ENCODE data around the gene SLU7.

SLU7 gene

GRCh38 chr5:160369990-160370712 is 48.7 kb downstream of the SLU7 start, which contains the start of gene C1QTNF2:
Gene C1QTNF2, minus strand, starts transcription at chr5:160370626. Its CDS starts 15,615 bp downstream, at chr5:160355011.
- no peak for DNase-seq (ENCODE audit: low read depth in 4 of 4, low spot score in 1 of 4)

DNA sequence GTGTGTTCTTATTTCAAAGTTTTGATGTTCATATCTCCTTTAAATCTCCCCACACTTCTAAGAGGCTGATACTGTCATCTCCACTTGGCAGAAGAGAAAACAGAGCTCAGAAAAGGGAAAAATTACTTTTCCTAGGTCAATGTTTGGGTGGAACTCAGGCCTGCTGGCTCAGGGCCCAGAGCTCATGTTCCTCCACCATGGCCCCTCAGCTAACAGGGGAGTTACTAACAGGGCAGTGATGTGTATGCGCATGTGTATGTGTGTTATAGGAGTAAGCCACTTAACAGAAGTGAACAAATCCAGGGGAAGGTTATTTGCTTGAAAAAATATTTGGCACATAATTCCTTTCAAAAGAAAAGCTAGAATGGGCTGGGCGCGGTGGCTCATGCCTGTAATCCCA is 51.0 kb downstream of the SLU7 start:
- no peak for DNase-seq (ENCODE audit: low read depth in 4 of 4, low spot score in 1 of 4)

DNA sequence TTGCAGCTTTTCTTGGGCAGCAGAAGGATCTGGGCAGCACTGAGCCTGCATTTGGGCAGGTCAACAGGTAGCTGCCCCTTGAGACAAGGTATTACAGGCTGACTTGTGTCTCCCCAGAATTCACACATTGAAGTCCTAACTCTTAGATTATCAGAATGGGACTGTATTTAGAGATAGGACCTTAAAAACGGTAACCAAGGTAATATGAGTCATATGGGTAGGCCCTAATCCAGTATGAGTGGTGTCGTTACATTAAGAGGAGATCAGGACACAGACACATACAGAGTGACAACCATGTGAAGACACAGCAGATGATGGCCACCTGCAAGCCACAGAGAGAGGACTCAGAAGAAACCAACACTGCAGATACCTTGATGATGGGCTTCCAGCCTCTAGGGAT is 51.6 kb downstream of the SLU7 start:
- no peak for DNase-seq (ENCODE audit: low read depth in 4 of 4, low spot score in 1 of 4)

GRCh38 chr5:160366230-160366629 is 52.7 kb downstream of the SLU7 start:
- no peak for DNase-seq (ENCODE audit: low read depth in 4 of 4, low spot score in 1 of 4)

DNA sequence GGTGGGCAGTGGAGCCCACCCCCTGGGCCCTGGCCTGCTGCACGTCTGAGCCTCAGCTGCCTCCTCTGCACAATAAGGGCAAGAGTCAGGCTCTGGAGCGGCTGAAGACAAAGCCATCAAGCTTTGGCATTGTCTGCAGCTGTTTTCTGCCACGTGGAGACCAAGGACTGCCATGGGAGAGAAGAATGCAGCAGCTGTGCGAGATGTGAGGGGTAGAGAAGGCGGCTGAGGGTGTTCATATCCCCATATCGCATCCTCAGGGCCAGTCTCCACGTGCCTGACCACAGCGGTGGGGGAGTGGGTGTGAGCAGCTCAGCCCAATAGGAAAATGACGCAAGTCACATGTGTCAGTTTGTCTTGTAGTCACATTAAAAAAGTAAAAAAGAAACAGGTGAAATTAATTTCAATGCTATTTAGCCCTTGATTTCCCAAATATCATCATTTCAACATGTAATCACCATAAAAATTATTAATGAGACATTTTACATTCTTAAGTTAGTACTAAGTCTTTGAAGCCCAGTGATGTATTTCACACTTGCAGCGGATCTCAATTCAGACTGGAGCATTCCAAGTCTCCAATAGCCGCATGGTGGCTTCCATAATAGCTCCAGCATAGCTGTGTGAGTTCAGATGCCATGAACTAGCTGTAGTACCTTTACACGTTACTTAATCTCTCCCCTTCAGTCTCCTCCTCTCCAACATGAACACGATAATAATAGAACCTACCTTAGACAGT is 55.1 kb downstream of the SLU7 start:
- no peak for DNase-seq (ENCODE audit: low read depth in 4 of 4, low spot score in 1 of 4)

DNA sequence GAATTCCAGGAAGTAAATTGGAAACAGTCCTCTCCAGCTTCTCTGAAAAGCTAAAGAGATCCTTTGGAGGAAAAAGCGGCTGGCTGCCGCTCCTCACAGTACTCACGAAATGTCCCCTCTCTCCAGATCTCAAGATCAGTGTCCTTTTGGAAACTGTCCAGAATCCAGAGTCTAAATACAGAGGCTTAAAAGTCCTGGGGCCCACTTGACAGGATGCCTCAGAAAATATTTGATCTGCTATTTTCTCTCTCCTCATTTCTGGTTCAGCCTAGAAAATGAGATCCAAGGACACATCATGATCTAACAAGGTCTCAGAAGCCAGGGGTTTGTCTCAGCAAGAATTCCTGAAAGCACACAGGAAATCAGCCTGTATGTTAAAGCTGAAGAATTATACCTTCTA is 55.7 kb downstream of the SLU7 start:
- no peak for DNase-seq (ENCODE audit: low read depth in 4 of 4, low spot score in 1 of 4)

GRCh38 chr5:160361624-160362228 is 57.2 kb downstream of the SLU7 start:
- DNase-seq (ENCODE audit: low read depth in 4 of 4, low spot score in 1 of 4): no peak

GRCh38 chr5:160360310-160360709 is 58.6 kb downstream of the SLU7 start:
- DNase-seq (ENCODE audit: low read depth in 4 of 4, low spot score in 1 of 4): no peak

DNA sequence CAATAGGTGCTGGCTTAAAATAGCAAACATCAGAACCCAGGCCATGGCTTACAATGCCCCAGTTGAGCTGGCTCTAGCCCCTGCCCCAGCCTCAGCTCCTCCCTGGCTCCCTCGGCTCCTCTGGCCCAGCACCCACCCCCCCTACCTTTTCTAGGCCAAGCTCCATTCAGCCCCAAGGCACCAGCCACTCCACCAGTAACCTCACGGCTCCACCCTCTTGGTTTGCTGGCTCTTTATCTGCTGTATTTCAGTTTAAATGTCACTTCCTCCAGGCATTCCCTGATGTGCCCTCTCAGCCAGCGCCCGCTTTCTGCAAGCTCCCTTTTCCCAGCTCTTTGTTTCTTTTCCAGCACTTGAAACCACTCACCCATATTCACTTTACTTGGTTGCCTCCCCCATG is 59.1 kb downstream of the SLU7 start:
- no peak for DNase-seq (ENCODE audit: low read depth in 4 of 4, low spot score in 1 of 4)

DNA sequence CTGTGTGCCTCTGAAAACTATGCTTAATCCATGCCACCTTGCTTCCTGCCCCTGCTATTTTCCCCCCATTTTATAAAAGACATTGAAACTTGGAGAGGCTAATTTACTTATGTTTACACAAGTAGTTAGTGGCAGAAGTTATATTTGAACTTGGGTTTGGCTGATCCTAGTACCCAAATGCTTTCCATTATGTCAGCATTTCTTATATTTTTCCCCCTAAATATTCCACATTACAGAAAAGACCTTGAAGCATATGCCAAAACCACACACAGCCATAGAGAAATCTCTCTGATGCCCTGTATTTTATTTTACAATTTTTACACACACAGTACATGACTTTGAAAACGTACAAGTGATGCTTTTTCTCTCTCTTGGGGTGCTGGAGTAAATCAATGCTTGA is 59.6 kb downstream of the SLU7 start:
- no peak for DNase-seq (ENCODE audit: low read depth in 4 of 4, low spot score in 1 of 4)

DNA sequence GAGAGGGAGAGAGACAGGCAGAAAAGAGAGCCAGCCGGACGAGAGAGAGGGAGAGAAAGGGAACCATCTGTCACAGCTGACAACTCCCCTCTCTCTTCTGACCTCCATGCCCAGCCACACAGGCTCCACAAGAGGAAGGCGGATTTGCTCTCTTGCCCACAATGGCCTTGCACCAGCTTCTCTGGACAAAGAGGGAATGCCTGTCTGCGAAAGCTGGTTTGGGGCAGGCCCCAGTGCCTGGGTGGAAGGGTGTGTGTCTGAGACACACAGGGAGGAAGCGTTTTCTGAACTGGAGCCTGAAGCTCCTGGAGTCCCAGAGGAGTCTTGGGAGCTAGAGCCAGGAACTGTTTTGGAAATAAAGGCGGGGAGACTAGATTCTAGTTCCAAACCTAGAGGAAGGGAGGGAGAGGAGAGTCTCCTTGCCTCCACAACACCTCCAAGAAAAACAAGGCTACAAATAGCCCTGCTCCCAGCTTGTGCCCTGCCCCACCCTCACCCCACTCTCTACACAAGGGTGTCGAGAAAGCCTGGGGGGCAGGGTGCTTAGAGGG is 60.9 kb downstream of the SLU7 start:
- no peak for DNase-seq (ENCODE audit: low read depth in 4 of 4, low spot score in 1 of 4)

DNA sequence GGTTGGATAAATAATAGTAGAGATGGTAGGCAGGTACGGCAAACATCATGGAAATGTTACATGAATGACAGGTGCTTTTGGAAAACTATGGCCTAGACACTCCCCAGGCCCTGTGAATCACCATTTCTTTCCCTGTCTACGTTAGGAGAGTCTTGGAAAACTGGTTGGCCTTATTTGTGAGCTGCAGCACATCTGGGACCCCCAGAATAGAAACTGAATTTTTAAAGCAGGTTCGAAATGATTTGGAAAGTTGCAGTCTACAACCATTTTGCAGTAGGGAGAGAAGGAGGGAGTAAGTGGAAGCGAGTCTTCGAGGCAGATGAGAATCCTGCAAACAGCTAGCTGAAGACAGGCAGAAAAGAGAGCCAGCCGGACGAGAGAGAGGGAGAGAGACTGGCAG is 61.5 kb downstream of the SLU7 start:
- no peak for DNase-seq (ENCODE audit: low read depth in 4 of 4, low spot score in 1 of 4)

DNA sequence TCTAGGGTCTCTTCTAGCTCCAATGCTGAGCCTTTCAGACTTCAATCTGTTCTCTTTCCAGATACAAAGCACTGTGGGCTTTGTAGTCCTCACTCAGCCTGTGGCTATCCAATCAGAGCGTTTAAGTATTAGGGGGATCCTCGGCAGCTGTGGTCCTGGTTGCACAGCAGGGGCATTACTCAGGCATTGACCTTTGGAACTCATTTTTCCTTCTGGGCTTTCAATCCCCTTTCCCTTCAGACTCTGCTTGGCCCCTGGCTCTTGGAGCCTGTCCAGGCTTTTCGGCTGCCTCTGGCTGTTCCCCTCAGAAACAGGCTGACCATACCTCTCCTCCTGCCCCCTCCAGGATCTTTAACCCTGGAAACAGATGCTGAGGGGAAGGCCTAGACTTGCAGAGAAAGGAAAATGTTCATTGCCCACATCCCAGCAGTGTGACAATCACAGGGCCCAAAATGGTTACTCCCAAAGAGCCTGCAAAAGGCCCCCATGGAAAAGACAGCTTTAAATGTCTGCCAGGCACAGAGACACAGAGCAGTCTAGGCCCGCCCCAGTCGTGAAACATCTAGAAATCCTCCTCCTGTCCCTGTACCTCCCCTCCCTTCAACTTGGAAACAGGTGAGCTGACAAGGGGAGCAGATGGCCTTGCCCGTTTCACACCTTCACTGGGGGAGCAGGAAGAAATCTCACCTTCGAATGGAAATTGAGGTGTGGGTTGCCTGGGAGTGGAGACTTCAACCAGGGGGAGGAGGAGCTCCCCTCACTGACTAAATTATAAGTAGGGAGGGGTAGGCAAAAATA is 62.1 kb downstream of the SLU7 start:
- DNase-seq (ENCODE audit: low read depth in 4 of 4, low spot score in 1 of 4): no peak

DNA sequence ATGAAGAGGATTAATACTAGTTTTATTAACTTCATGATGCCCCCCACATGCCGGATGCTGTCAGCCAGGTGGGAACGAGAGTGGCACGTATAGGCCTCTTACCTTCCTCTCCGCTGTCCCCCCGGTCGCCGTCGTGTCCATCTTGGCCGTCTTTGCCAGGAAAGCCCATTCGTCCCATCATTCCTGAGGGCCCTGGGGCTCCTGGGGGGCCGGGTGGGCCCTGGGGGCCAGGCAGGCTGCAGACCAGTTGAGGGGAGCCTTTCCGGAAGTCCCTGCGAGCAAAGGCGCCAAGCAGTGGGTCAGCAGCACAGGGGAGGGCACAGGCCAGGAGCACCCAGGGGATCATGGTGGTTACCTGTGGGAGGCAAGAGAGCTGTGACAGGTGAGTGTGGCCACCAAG is 64.2 kb downstream of the SLU7 start:
- DNase-seq (ENCODE audit: low read depth in 4 of 4, low spot score in 1 of 4): no peak

- no peak for DNase-seq (ENCODE audit: low read depth in 4 of 4, low spot score in 1 of 4)
Measured at GRCh38 chr5:160353379-160353778, 65.5 kb downstream of the SLU7 start.

- DNase-seq (ENCODE audit: low read depth in 4 of 4, low spot score in 1 of 4): no peak
Measured at GRCh38 chr5:160352308-160352707, 66.6 kb downstream of the SLU7 start.
